Uterus (tissue), 2 donors: Measurements from ENCODE around the gene XYLT2.

Experiments used
- CTCF ChIP-seq, 4 experiments: fragments of 200-600 bp in 2 of 4; fragments of 450-650 bp in 2 of 4; sonication (generic) in 2 of 4; IDR thresholded peaks; one replicate each; pipeline ENCODE4 v1.5.1; 2016 to 2019; ENCODE audit warnings: antibody characterized with exemption in 4 of 4, mild to moderate bottlenecking in 2 of 4, moderate library complexity in 1 of 4
- POLR2A ChIP-seq, 2 donors: fragments of 450-650 bp; IDR thresholded peaks; one replicate each; pipeline ENCODE4 v1.6.1; 2016; ENCODE audit warnings: antibody characterized with exemption in 2 of 2, mild to moderate bottlenecking in 1 of 2, moderate library complexity in 1 of 2

- TF ChIP-seq CTCF (IDR thresholded peaks at IDR 0.05) (no peak), POLR2A (IDR thresholded peaks at IDR 0.05) (no peak)
These were observed 37.0 kb downstream of the XYLT2 start for GRCh38 chr17:50382931-50383330.
